Heart left ventricle (tissue), 13 donors: Measurements from ENCODE around the gene AIF1L.

Experiments
- CTCF ChIP-seq, 12 donors: fragments of 200-600 bp; sonication (generic) in 4 of 12; IDR thresholded peaks; one replicate each; pipeline versions ENCODE4 v1.5.0 to v1.8.0; 2018 to 2022; ENCODE audit warnings: antibody characterized with exemption in 12 of 12, mild to moderate bottlenecking in 5 of 12
- POLR2A ChIP-seq, 2 donors: fragments of 450-650 bp; IDR thresholded peaks; one replicate each; pipeline ENCODE4 v1.6.1; 2017; ENCODE audit warnings: antibody characterized with exemption in 2 of 2, mild to moderate bottlenecking in 2 of 2, moderate library complexity in 2 of 2
- donor health status: ischemic (EF 13 %, LVEDD 7.1; RV severe dilation, severe dysfunction).
- donor health status: DM: no; HTN: yes; CAD: no.
- donor health status: DM: no; HTN: no; CAD: no.
- donor health status: ischemic (EF 25% LVEDD 6.9; RV normal size, moderate dysfunction).
- donor health status: ischemic (EF 25% LVEDD 5.7; RV mildly dilated, moderate dysfunction).
- donor health status: ischemic (EF 35%, LVEDD 5.7; RV mildly dilated, moderate dysfunction).
- donor health status: nonischemic (EF 11% LVEDD 7.7; RV severe dilation, severe dysfunction).
- donor health status: DM: yes; HTN: yes; CAD: no.
- donor health status: PGD.
- donor health status: ischemic (EF 29% LVEDD 5.4; RV normal size, mild dysfunction).
- donor health status: nonischemic (EF 23%, LVEDD 6.1; RV moderate dilation, normal function).

- TF ChIP-seq CTCF (IDR thresholded peaks at IDR 0.05) (no peak), POLR2A (IDR thresholded peaks at IDR 0.05) (no peak)
Measured at GRCh38 chr9:131149688-131150053, 53.3 kb downstream of the AIF1L start.
